ENCODE data around the gene FILIP1.

- TF ChIP-seq CTCF (conservative IDR thresholded peaks at IDR 0.05) (no peak), ZFX (IDR thresholded peaks at IDR 0.05) (no peak)
Measured at GRCh38 chr6:75376347-75377024, 117.1 kb downstream of the FILIP1 start.
